Activated CD4-positive, alpha-beta T cell treated with anti-CD3 and anti-CD28 coated beads for 24 hours (primary cell): ENCODE data around the gene PDE4B.
"Not testable (repeated sequence)": the region's sequence is repeated elsewhere in the genome, so short reads cannot be mapped to it uniquely, and the experiment has no call there.

ENCODE experiments used
- DNase-seq, 2 donors: peaks; one replicate each; pipeline ENCODE4 v3.0.0-alpha.2; 2020; ENCODE audit warnings: low read depth in 2 of 2

Gene PDE4B

GRCh38 chr1:65992831-65993271, 200.2 kb downstream of the PDE4B start:
- no peak for DNase-seq

GRCh38 chr1:65994223-65994622, 201.5 kb downstream of the PDE4B start:
- no peak for DNase-seq

GRCh38 chr1:65995336-65995735, 202.6 kb downstream of the PDE4B start:
- no peak for DNase-seq

- DNase-seq: no peak
These were observed 203.2 kb downstream of the PDE4B start for GRCh38 chr1:65995928-65996327.

GRCh38 chr1:65997693-65998092, 205.0 kb downstream of the PDE4B start:
- no peak for DNase-seq

GRCh38 chr1:65998763-65999583, 206.3 kb downstream of the PDE4B start:
- no peak for DNase-seq

- no peak for DNase-seq
These were observed 207.4 kb downstream of the PDE4B start for GRCh38 chr1:66000033-66000637.

GRCh38 chr1:66003690-66004089, 211.0 kb downstream of the PDE4B start:
- DNase-seq: no peak

GRCh38 chr1:66006534-66006933, 213.8 kb downstream of the PDE4B start:
- DNase-seq: not testable (repeated sequence)

GRCh38 chr1:66012106-66012784, 219.6 kb downstream of the PDE4B start:
- DNase-seq: no peak

GRCh38 chr1:66013371-66013770, 220.7 kb downstream of the PDE4B start:
- DNase-seq: no peak

GRCh38 chr1:66022904-66023620, 230.4 kb downstream of the PDE4B start:
- DNase-seq: no peak

- DNase-seq: no peak
These were observed 232.5 kb downstream of the PDE4B start for GRCh38 chr1:66025188-66025587.

- no peak for DNase-seq
These were observed 235.3 kb downstream of the PDE4B start for GRCh38 chr1:66028035-66028434.

- DNase-seq: no peak
These were observed 241.1 kb downstream of the PDE4B start for GRCh38 chr1:66033781-66034180.

- DNase-seq: no peak
These were observed 243.0 kb downstream of the PDE4B start for GRCh38 chr1:66035616-66036245.

GRCh38 chr1:66041654-66042053, 249.0 kb downstream of the PDE4B start:
- DNase-seq: no peak

GRCh38 chr1:66043186-66043585, 250.5 kb downstream of the PDE4B start:
- no peak for DNase-seq

- DNase-seq: no peak
These were observed 252.2 kb downstream of the PDE4B start for GRCh38 chr1:66044912-66045311.

GRCh38 chr1:66046415-66046814, 253.7 kb downstream of the PDE4B start:
- no peak for DNase-seq

- no peak for DNase-seq
These were observed 255.3 kb downstream of the PDE4B start for GRCh38 chr1:66048011-66048410.

GRCh38 chr1:66050123-66050522, 257.4 kb downstream of the PDE4B start:
- no peak for DNase-seq
